ENCODE results near the gene ERG.

The ERG gene

DNA sequence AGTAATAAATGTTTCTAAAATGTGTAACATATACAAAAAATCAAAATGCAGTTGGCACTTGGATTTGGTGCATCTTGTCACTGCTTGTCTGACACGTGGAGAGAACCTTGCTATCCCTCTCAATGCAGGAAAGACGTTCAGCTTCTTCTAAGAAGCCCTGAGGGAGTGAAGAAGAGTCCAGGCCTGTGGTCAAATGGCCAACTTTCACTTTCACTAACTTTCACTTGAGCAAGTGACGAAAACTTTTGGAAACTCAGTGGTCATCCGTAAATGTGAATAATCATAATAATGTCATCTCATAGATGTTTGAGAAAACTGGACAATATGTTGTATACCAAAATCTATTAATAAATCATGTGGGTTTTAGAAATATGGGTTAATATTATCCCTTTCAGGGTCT lies 61.9 kb downstream of the ERG start:
- DNase-seq (ENCODE audit: low read depth in 2 of 2, low spot score in 1 of 2): no peak

DNA sequence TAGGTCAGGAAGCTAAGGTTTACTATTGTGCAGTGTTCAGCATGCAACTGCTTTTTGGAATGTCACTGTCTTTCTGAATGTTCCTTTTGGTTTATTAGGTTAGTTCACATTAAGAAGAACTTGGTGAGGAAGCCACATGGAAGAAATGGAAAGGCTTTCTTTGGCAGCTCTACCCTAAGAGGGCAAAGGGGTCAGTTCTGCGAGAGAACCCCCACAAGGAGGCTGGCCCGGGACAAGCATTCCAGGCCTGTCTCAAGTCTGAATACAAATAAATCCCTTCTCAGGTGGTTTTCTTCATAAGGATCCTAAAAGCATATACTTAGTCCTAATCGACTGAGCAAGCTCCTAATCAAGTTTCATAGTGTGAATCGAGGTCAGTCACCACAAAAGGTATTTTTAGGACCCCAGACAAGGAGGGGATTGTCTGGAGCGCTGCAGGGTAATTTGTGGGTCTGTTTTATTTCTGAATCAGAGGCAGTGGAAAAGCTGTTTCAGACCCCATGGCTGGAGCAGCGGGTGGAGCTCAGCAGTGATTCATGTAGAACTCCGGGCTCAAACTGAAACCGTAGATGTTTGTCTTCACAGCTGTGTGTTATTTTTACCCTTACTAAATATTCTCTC lies 63.3 kb downstream of the ERG start:
- DNase-seq (ENCODE audit: low read depth in 2 of 2, low spot score in 1 of 2): no peak

DNA sequence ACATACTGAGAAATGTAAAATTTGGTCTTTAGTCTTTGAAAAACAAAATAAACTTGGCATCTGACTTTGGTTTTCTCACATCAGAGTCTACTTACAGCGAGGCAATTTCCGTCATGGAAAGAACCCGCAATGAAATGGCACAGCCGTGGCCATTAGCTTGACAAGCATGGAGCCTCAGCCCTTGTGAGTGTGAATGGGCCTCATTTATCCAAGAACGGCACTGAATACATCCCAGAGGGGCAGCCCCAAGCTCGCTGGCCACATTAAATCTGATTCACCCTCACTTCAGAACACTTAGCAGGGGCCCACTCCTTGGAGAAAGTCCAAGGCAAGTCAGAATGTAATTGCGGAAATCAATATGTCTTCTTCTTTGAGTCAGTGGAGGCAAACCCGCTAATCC lies 64.8 kb downstream of the ERG start:
- no peak for DNase-seq (ENCODE audit: low read depth in 2 of 2, low spot score in 1 of 2)

DNA sequence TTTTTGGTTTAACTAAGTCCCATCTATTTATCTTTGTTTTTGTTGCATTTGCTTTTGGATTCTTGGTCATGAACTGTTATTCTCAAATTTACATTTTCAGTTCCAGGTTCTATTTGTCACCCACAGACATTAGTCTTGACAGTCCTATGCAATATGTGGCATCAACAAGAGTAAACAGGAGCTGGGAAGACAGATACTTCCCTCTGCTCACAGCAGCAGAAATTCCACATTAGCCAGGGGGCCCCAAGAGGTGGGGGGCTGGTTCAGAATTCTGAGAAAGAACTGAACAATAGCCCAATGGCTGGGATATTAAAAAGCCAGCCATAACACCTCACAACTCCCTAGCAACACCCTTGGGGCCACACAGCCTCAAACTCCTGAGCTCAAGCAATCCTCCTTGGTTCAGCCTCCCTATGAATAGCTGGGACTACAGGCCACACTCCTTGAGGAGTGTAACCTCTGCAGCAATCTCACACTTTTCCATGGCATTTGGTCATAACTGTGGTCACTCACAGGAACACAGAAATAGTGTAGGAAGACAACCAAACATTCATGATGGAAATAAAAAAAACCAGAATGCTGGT lies 67.8 kb downstream of the ERG start:
- no peak for DNase-seq (ENCODE audit: low read depth in 2 of 2, low spot score in 1 of 2)

- DNase-seq (ENCODE audit: low read depth in 2 of 2, low spot score in 1 of 2): no peak
These were observed 69.3 kb downstream of the ERG start for GRCh38 chr21:38429011-38429410.

DNA sequence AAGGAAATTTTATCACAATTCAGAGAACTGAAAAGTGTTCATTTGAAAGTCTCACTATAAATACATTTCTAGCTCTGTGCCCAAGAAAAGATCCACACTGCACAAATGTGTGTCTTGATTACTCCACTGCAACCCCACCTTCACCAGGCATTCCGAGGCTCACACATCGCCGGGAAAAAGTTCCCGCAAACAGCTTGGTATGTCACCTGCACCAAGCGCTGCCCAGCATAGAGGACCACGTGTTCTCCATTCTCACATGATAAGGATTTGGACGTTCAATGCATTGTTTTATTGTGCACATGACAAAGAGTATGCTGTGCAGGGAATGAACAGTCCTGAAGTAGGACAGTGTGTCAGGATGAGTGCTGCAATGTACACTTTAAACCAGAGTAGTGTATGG lies 70.1 kb downstream of the ERG start:
- DNase-seq (ENCODE audit: low read depth in 2 of 2, low spot score in 1 of 2): no peak

DNA sequence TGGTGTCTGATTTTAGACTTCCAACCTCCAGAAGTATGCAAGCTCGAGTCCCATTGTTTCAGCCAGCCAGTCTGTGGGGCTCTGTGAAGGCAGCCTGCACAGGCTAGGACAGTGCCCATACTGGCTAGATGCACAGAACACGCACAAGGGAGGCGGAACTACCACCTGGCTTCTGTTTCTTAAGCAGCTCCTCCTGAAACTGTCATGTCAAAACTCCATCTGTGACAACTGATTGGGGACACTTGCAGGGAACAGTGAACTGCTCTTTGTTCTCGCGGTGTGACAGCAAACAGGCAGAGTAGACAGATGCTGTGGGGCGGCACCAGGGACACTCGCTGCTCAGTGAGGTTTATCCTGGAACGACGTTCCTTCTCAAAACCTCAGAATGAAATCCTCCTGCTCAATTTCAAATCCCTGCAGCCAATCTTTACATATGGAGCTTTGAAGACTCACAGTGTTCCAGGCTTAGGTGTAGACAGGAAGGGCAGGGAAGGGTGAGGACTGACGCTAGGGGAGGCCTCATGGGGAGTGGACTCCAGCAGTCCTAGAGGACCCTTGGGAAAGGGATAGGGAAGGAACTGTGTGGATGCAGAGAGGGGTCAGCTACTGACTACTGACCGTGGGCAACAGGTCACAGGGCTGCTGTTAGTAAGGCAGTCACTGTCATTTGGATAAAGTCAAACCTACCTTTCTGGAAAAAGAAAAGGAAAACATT lies 73.8 kb downstream of the ERG start:
- no peak for DNase-seq (ENCODE audit: low read depth in 2 of 2, low spot score in 1 of 2)

DNA sequence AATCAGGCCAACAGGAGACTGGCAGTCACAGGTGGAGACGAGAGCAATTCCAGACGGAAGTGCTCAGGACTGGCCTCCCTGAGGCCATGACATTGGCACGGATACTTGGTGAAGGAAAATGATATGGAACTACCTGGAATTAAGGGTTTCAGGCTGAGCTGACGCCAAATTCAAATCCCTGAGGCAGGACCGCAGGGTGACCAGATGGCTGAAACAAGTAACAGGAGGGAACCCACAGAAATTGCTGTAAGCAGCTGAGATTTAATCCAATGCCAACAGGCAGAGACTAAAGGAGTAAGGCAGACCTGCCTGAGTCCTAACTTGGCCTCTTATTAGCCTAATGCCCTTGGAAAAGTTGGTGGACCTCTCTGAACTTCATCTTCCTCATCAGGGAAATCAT lies 76.2 kb downstream of the ERG start:
- no peak for DNase-seq (ENCODE audit: low read depth in 2 of 2, low spot score in 1 of 2)

- no peak for DNase-seq (ENCODE audit: low read depth in 2 of 2, low spot score in 1 of 2)
These were observed 78.1 kb downstream of the ERG start for GRCh38 chr21:38420140-38420539.

DNA sequence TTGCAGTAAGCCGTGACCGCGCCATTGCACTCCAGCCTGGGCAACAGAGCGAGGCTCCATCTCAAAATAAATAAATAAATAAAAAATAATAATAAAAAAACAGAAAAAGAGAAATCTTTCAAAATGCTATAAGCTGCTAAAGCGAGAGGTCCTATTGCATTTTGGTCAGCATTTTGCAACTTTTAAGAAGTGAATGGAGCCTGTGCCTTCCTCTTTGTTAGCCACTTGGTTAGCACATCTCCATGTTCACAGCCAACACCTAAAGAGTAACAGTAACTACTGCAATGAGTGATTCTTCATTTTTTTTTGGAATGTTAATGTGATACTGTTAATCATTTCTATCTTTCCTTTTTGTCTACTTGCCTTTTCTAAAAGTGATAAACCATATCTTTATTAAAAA lies 80.6 kb downstream of the ERG start:
- no peak for DNase-seq (ENCODE audit: low read depth in 2 of 2, low spot score in 1 of 2)

DNA sequence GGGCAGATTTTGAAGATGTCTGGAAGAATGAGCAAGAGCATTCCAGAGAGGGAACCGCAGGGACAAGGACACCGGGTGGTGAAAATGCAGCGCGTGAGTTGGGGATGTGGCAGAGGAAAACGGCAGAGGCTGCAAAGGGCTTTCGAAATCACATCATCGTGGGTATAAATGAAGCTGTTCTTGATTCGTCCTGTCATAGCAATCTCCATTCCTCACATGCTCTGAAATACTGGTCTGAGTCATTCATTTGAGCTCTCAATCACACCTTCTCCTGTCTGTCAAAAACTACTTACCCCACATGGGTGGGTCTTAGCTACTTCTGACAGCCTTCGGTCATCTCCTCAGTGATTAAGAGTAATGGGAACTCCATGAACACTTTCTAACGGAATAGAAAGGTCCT lies 81.5 kb downstream of the ERG start:
- no peak for DNase-seq (ENCODE audit: low read depth in 2 of 2, low spot score in 1 of 2)

- no peak for DNase-seq (ENCODE audit: low read depth in 2 of 2, low spot score in 1 of 2)
These were observed 84.2 kb downstream of the ERG start for GRCh38 chr21:38413958-38414548.

DNA sequence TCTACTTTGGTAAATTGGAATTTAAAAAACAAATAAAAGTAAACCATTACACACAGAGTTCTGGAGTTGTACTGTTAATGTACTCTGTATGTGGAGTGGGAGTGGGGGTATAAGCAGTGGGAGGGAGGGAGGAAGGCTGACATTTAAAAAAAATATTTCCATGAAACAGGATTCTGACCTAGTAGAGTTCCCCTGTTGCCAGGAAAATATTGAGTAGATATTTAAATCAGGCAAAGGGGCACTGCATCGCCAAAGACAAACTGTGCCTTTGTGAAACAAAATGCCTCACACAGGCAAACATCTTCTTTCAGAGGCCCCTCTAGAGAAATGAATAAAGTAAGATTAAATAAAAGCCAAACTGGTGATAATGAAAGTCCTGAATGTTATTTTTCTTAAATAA lies 87.8 kb downstream of the ERG start:
- DNase-seq (ENCODE audit: low read depth in 2 of 2, low spot score in 1 of 2): no peak

GRCh38 chr21:38409907-38410306 lies 88.4 kb downstream of the ERG start:
- DNase-seq (ENCODE audit: low read depth in 2 of 2, low spot score in 1 of 2): no peak

DNA sequence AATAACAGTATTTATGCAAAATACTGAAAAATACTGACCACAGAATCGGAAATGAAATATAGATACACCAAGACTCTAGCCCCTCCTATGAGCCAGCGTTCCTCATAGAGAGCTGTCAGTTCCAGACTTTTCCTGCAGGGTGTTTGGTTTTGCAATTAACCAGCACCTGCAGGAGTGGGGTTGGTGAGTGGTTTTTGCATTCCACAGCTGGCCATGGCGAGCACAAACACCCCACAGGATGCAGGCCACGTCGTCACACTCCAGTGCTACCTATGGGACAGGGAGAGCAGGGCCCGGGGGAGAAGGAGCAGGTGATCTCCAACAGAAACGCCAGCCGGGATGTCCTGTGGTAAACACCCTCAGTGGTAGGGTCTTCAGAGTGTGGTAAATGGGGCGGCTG lies 94.1 kb downstream of the ERG start:
- no peak for DNase-seq (ENCODE audit: low read depth in 2 of 2, low spot score in 1 of 2)

GRCh38 chr21:38402795-38403194 lies 95.5 kb downstream of the ERG start:
- no peak for DNase-seq (ENCODE audit: low read depth in 2 of 2, low spot score in 1 of 2)

DNA sequence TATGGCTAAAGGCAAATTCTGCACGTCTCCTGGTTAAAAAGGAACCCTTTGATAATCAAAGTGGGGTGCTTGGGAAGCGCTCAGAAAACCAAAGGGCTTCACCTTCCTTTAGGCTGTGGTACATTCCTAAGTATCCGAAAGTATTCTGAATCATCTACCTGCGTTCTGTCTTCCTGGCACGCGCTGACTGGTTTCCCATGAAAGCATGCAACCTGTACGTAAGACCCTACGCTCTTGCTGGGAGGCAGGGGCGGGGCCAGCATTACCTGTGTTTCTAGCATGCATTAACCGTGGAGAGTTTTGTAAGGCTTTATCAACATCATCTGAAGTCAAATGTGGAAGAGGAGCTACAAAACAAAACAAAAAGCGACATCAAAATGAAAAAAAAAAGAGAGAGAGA lies 96.0 kb downstream of the ERG start:
- DNase-seq (ENCODE audit: low read depth in 2 of 2, low spot score in 1 of 2): no peak

- no peak for DNase-seq (ENCODE audit: low read depth in 2 of 2, low spot score in 1 of 2)
These were observed 96.9 kb downstream of the ERG start for GRCh38 chr21:38401191-38401926.

GRCh38 chr21:38400195-38400919 lies 97.9 kb downstream of the ERG start:
- DNase-seq (ENCODE audit: low read depth in 2 of 2, low spot score in 1 of 2): no peak

DNA sequence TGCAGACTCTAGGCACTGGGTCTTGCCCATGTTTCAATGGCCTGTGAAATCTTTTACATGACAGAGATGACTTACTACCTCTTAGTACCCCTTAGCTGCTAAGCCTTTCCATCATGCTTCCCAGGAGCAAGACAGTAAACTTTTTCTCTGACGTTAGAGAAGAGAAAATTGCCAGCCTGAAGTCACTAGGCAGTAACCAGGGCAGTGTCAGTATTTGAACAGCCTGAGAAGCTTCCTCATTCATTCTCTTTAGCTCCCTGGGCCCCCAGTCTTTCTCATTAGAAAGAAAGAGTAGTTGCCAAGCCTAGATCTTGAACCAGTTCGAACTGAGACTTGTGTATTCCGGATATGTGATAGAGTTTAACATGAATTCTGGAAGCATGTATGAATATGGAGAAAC lies 99.2 kb downstream of the ERG start:
- DNase-seq (ENCODE audit: low read depth in 2 of 2, low spot score in 1 of 2): no peak

- no peak for DNase-seq (ENCODE audit: low read depth in 2 of 2, low spot score in 1 of 2)
These were observed 102.0 kb downstream of the ERG start for GRCh38 chr21:38396325-38396724.
